Measurements from ENCODE around the gene AQP7.
"Not testable (repeated sequence)": the region's sequence is repeated elsewhere in the genome, so short reads cannot be mapped to it uniquely, and the experiment has no call there.

Gene AQP7

GRCh38 chr9:33431420-33431819 is 29.1 kb upstream of the AQP7 start:
- no peak for DNase-seq

DNA sequence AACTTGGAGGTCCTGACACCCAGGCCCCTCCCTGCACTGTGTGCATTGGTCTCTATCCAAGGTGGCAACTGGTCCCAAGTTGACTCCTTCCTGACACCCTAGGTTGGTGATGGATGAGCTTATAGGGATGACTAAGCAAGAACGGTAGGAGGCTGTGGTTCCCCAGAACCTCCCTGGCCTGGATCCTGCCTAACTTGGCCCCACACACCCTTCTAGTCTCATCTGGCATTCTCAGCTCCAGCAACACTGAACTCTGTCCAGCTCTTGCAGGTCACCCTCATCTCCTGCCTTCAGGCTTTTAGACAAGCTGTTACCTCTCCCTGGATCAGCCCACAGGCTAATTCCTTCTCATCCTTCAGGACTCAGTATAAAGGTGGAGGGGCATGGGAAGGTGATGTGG is 28.6 kb upstream of the AQP7 start:
- DNase-seq: no peak

DNA sequence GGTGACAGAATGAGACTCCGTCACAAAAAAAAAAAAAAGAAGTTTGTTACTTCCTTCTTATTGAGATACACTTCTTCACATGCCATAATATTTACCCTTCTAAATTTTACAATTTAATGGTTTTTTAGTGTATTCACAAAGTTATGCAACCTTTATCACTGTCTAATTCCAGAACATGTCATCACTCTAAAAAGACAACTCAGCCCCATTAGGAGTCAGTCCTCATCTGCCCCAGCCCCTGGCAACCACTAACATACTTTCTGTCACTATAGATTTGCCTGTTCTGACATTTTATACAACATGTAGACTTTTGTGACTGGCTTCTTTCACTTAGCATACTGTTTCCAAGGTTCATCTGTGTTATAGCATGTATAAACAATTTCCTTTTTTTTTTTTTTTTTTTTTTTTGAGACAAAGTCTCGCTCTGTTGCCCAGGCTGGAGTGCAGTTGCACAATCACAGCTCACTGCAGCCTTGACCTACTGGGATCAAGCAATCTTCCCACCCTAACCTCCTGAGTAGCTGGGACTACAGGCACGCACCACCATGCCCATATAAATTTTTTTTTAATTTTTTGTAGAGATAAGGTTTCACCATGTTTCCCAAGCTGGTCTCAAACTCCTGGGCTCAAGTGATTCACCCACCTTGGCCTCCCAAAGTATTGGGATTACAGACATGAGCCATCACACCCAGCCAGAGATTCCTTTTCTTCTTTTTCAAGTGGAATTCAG is 27.1 kb upstream of the AQP7 start:
- no peak for DNase-seq

- DNase-seq: no peak
Measured at GRCh38 chr9:33426843-33427293, 24.5 kb upstream of the AQP7 start.

GRCh38 chr9:33425128-33425533 is 22.8 kb upstream of the AQP7 start:
- DNase-seq: no peak

DNA sequence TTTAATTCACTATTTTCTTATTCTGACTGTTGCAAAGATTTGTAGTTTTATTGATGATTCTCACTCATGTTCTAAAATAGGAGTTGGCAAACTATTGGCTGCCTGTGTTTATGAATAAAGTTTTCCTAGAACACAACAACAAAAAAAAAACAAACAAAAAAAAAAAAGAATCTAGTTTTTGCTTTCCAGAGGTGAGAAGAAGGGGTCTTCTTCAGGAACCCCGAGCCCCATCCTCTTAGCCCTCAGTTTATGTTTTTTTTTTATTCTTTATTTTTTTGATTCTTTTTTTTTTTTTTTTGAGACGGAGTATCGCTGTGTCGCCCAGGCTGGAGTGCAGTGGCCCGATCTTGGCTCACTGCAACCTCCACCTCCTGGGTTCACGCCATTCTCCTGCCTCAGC is 22.1 kb upstream of the AQP7 start:
- not testable (repeated sequence) for DNase-seq

- DNase-seq: not testable (repeated sequence)
Measured at GRCh38 chr9:33424043-33424442, 21.7 kb upstream of the AQP7 start.

- DNase-seq: no peak
Measured at GRCh38 chr9:33419708-33420303, 17.4 kb upstream of the AQP7 start.

GRCh38 chr9:33418090-33418489 is 15.7 kb upstream of the AQP7 start:
- DNase-seq: no peak

DNA sequence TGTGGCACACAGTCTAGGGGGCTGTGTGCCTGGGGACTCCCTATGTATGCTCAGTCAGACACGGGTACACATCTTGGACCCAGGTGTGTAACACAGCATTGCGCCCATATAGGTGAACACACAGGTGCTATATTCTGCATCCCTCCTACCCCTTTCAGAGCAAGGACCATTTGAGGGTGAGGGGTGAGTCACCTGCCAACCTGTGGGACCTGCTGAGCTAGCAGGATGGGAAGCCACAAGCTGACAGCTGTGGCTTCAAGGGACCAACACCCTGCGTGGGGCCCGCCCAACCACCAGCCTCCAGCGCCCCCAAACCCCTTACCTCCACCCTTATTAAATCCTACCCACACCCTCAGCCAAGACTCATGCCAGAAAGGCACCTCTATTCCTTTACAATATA is 14.6 kb upstream of the AQP7 start:
- no peak for DNase-seq

- peak; percentile 1 for DNase-seq
Measured at GRCh38 chr9:33415501-33416038, 13.2 kb upstream of the AQP7 start.

DNA sequence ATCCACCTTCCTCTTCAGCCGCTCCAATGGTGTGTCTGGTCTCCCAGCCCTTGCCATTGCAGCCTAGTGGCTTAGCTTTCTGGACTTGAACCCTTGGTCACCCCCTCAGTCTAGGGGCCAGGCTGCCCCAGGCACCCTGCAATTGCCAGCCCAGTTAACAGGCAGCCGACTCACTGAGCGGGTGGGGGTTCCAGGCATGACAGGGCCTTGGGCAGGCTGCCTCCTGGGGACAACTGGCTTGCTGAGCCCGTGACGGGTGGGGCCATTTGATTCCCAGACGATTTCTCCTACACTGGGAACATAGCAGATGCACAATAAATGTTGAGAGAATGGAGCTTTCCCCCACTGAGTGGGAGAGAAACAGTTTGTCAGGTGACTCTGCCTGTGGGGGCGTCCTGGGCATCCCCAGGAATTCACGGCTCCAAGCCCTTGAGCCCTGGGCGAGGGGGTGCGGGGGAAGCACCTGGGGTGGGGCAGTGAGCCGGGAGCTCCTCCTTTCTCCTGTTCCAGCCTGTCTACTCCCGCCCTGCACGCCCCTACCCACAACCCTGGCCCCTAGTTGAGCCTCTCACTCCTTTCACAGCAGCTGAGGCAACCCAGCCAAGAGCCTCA is 12.6 kb upstream of the AQP7 start:
- DNase-seq: no peak

- no peak for DNase-seq
Measured at GRCh38 chr9:33414268-33414667, 11.9 kb upstream of the AQP7 start.

DNA sequence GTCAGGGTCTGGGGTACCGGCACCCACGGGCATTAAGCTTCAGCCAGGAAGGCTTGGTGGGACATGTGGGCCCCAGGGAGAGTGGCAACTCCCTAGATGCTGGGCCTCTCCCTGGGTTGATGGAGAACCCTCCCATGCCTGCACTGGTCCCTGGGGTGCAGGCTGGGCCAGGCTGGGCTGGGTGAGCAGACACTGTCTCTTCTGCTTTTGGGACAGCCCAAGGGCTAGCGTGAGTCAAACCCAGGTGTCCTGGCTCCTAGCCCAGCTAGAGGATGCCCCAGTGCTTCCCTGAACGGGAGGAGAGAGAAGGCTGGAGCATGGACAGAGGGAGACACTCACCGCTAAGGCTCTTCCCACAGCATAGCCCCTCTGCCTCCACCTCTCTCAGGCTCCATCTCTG is 5.7 kb upstream of the AQP7 start:
- DNase-seq: no peak

DNA sequence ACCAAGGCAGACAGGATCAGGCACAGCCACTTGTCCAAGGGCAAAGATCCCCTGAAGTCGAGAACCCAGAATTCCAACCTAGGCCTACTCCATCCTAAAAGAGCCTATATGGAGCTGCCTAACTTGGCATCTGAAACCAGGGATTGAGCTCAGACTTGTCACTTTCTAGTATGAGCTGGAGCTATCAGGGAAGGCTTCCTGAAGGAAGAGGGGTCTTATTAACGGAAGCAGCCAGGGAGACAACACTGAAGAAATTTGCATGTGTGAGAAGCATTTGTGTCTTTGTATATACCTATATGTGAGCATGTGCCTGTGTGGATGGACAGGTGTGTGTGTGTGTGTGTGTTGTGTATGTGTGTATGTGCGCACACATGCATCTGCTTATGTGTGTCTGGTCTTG is 4.7 kb upstream of the AQP7 start:
- DNase-seq: no peak

DNA sequence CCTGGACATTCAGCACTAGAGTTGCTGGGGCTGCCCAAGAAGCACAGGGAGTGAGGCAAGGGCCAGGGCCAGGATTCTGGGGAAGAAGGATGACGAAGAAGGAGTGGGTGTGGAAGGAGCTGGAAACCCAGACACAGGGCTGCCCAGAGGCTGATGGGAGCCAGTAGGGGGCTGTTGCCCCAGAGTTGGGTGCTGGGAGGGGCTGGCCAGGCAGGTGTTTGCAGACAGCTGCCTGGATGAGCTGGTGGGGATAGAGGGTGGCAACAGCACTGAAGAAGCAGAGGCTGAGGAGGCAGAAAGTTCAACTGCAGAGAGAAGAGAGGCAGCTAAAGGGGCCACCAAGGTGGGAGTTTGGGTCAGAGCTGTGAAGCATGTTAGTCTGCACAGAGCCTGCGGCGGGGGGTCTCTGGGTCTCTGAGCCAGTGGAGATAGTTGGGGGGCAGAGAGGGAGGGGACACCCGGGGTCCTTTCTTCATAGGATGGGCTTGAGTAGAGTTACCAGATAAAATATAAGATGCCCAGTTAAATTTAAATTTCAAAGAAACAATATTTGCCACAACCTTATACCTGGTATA is 2.5 kb upstream of the AQP7 start:
- DNase-seq: no peak

GRCh38 chr9:33403941-33404787 is 1.8 kb upstream of the AQP7 start:
- DNase-seq: no peak

DNA sequence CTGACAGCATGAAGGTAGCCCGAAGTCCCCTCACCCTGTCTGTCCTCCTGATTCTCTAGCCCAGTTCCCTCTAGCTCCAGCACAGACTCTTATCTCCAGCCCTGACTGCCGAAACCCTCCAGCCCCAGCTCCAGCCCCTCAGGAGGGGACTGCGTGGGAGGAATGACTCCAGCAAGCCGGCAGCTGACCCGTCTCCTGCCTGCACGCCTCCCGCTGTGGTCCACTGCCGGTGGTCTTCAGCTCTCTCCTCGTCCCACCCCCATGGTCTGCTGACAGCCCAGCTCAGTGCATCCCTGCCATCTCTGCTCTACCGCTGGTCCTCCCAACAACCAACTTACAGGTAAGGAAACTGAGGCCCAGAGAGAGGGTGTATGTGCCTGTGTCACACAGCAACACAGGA is 559 bp downstream of the AQP7 start:
- not testable (repeated sequence) for DNase-seq

DNA sequence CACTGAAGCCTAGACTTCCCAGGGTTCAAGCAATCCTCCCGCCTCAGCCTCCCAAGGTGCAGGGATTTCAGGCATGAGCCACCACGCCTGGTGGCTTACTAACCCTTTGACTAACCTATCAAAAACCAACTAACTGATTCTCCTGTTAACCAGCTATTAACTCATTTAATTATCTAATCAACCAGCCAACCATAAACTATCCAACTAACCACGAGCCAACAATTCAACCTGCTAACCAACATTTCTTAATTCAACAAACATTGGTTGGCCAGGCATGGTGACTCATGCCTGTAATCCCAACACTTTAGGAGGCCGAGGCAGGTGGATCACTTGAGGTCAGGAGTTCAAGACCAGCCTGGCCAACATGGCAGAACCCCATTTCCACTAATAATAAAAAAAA is 3.3 kb downstream of the AQP7 start:
- not testable (repeated sequence) for DNase-seq

- DNase-seq: not testable (repeated sequence)
Measured at GRCh38 chr9:33397801-33398200, 4.6 kb downstream of the AQP7 start.

DNA sequence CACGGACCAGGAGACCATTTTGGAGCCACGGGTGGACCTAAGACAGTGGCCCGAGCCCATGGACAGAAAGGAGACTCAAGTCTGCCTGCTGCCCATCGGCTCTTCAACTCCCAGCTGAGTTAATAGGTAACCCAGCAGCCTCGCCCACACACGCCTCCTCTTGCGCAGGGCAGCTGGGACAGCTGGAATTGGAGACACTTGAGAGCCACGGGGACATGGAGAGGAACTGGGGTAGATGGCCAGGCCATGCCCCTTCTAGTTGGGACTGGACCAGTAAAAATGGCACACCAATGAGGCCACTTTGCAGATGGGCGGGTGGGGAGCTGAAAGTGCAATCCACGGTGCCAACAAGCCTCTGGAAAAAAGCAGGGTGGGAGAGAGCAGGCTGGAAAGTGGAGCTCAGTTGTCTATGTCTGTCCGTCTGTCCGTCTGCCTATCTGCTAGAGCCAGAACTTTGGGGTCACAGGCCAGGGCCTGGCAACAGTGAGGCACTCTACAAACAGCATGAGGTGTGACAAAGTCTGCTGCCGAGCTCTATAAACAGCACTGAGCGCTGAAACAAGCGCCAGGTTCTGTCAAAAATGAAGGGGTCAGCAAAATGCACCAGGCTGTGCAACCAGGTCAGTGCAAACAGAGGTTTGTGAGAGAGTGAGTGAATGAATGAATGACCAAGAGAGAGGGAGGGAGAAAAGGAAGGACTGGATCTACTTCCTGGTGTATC is 7.0 kb downstream of the AQP7 start:
- DNase-seq: not testable (repeated sequence)

GRCh38 chr9:33393986-33394385 is 8.4 kb downstream of the AQP7 start:
- not testable (repeated sequence) for DNase-seq

All from NCI-H187 treated with DMSO at 0.1 percent for 48 hours (cell line).